HG02642 (cell line): ENCODE data around the gene TTC28.
"Not testable (repeated sequence)": the region's sequence is repeated elsewhere in the genome, so short reads cannot be mapped to it uniquely, and the experiment has no call there.

ENCODE experiments used
- ATAC-seq: cut with Tn5 transposase; IDR thresholded peaks from one replicate; pipeline ENCODE4 v1.9.1; 2021; ENCODE audit warnings: mild to moderate bottlenecking; ENCODE audit not compliant: unreplicated experiment, poor library complexity

The TTC28 gene

GRCh38 chr22:28102151-28102812 lies 577.4 kb downstream of the TTC28 start:
- ATAC-seq, result no peak

GRCh38 chr22:28097627-28098026 lies 582.0 kb downstream of the TTC28 start:
- no peak for ATAC-seq

- no peak for ATAC-seq
These were observed 583.5 kb downstream of the TTC28 start for GRCh38 chr22:28096161-28096560.

GRCh38 chr22:28095316-28096095 lies 584.1 kb downstream of the TTC28 start:
- no peak for ATAC-seq

- no peak for ATAC-seq
These were observed 584.9 kb downstream of the TTC28 start for GRCh38 chr22:28094771-28095170.

- no peak for ATAC-seq
These were observed 585.9 kb downstream of the TTC28 start for GRCh38 chr22:28093711-28094110.

- no peak for ATAC-seq
These were observed 588.2 kb downstream of the TTC28 start for GRCh38 chr22:28091486-28091885.

GRCh38 chr22:28089541-28089940 lies 590.1 kb downstream of the TTC28 start:
- not testable (repeated sequence) for ATAC-seq

GRCh38 chr22:28077166-28077565 lies 602.5 kb downstream of the TTC28 start:
- ATAC-seq, result no peak

GRCh38 chr22:28075358-28075981 lies 604.2 kb downstream of the TTC28 start:
- ATAC-seq, result no peak

GRCh38 chr22:28074526-28074925 lies 605.1 kb downstream of the TTC28 start:
- ATAC-seq, result no peak

- no peak for ATAC-seq
These were observed 607.6 kb downstream of the TTC28 start for GRCh38 chr22:28072066-28072465.

- no peak for ATAC-seq
These were observed 610.8 kb downstream of the TTC28 start for GRCh38 chr22:28068826-28069225.

- no peak for ATAC-seq
These were observed 614.7 kb downstream of the TTC28 start for GRCh38 chr22:28064920-28065319.

GRCh38 chr22:28063656-28064055 lies 616.0 kb downstream of the TTC28 start:
- ATAC-seq, result no peak

GRCh38 chr22:28060594-28060993 lies 619.0 kb downstream of the TTC28 start:
- ATAC-seq, result not testable (repeated sequence)

- ATAC-seq, result no peak
These were observed 621.6 kb downstream of the TTC28 start for GRCh38 chr22:28058036-28058435.

GRCh38 chr22:28054819-28055208 lies 624.8 kb downstream of the TTC28 start:
- ATAC-seq, result no peak

- ATAC-seq, result no peak
These were observed 625.5 kb downstream of the TTC28 start for GRCh38 chr22:28053896-28054818.

GRCh38 chr22:28052825-28053269 lies 626.8 kb downstream of the TTC28 start:
- no peak for ATAC-seq
